Epithelial cell of proximal tubule (primary cell): ENCODE data around the gene NCKAP5. TPM values are rescaled to one million over a fixed set of nuclear protein-coding genes. Genes with fewer than 3 reads are reported as not detected.

ENCODE experiments used
- DNase-seq: peaks from one replicate; pipeline ENCODE4 v3.0.0-alpha.2; 2011; ENCODE audit warnings: low read depth
- H3K4me3 ChIP-seq: 2 replicates; pipeline ENCODE4 v1.5.1; 2011; ENCODE audit warnings: low read depth, mild to moderate bottlenecking, low read length
- CTCF ChIP-seq: conservative IDR thresholded peaks from 2 replicates; pipeline ENCODE4 v1.5.1; 2012; ENCODE audit warnings: low read depth, mild to moderate bottlenecking, low read length
- total RNA-seq: library from RNA; depleted of rRNA; stranded (reverse); fragments of >200 nt; gene quantifications from 2 replicates; pipeline ENCODE4 v1.2.3, GENCODE V29; 2015

NCKAP5 gene
- total RNA-seq, 1 donor from 2014 or later = 0.69 TPM

DNA sequence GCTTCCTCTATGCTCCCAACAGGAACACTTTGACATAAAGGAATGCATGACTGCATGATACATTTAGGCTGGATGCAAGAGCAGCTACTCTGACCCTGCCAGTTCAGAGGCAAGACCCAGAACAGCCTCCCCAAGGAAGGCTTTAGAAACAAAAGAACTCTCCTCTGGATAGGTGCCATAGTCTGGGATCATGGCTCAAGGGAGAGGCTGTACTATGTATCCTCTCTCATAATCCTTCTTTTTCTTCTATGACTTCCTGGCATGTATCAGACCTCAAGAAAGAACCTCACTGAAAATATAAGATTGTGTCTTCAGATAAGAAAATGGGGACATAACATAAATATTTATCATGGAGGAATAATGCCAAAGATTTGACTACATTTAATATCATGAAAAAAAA, 704.3 kb downstream of the NCKAP5 start:
- no peak for TF ChIP-seq CTCF
- H3K4me3 ChIP-seq = no peak overlapping the region
- DNase-seq = no peak

DNA sequence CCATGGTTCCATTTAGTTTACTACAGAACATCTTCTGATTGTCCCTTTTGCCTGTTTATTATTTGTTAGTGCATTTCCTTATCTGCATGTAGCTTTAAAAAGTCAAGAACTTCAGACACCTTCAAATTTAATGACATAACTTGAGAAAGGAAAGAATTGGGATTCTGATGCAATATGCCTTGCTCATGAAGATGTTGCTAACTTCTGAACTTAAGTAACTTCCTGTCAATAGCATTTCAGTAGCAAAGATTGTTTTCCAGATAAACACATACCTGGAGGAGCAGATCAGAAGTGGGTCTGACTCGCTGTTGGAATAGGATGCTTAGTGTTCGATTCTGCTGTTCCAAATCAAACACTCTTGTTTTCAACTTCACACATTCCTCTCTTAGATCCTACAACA, 708.0 kb downstream of the NCKAP5 start:
- TF ChIP-seq CTCF = no peak
- DNase-seq = no peak
- no peak overlapping the region for H3K4me3 ChIP-seq

- DNase-seq = no peak
- no peak for TF ChIP-seq CTCF
- no peak overlapping the region for H3K4me3 ChIP-seq
These were observed 708.7 kb downstream of the NCKAP5 start for GRCh38 chr2:132859590-132859989.

DNA sequence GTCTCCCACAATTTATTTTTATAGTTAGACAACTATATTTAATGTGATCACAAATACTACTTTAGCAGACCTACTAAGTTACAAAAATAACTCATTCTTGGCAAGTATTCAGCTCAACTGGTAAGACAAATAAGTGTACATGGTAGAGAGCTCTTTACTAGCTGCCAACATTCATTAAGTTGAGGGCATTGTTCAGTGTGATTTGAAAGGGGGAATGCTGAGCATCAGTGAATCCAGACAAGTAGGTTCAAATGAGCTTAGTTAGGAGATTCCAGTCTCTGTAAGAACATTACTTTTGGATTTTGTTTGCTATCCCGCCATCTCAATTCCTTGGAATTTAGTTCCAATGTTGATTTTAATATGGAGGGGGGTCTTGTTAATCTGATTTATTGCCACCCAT, 710.9 kb downstream of the NCKAP5 start:
- DNase-seq = no peak
- no peak for TF ChIP-seq CTCF
- no peak overlapping the region for H3K4me3 ChIP-seq

DNA sequence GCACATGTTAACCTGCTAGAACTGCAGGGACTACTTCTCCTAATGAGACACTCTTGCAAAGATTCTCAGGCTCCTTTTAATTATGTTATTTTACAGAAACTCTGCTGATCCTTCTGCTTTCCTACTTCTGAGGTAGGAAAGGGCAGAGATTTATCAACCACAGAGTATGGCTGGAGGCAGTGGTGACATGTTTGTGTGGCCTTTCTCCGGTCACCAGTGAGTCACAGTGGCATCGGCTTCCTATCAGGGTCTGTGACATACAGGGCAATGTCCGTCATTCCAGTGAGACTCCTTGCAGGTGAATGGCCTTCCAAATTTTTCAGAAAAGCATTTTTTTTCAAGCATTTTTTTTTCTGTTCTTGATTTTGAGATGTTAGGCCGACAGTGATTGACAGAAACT, 717.6 kb downstream of the NCKAP5 start:
- DNase-seq = no peak
- no peak for TF ChIP-seq CTCF
- H3K4me3 ChIP-seq = no peak overlapping the region

DNA sequence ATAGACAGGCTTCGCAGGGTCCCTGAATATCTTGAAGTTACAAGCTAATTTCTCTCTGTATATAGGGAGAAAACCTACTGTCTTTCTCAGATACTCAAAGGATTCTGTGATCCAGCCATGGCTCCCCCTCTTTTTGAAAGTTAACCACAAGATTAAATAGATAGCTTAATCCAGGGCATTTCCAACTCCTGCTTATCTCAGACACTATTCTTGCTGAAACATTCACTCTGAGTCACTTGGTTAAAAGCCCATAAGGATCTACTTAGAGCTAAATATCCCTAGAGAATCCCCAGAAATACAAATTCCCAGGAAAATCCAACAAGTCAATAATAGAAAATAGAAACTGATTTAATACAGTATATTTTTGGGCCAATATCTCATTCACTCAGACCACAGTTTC, 719.1 kb downstream of the NCKAP5 start:
- TF ChIP-seq CTCF = no peak
- no peak for DNase-seq
- no peak overlapping the region for H3K4me3 ChIP-seq

DNA sequence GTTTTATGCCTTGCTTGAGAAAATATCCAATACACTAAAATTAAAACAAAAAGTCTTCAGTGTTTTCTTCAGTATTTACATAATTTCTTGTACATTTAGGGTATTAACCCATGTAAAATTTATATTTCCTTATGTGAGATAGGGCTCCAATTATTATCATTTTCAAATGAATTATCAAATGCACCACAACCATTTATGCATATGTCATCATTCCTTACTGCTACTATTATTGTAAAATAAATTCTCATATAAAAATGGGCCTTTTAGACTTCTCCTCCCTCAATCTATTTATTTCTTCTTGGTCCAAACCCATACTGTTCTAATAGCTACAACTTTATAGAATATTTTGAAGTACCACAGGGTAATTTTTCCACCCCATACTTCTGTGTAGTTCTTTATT, 722.9 kb downstream of the NCKAP5 start:
- no peak overlapping the region for H3K4me3 ChIP-seq
- DNase-seq = no peak
- TF ChIP-seq CTCF = no peak
